HL-60 (cell line): ENCODE results near the gene TRPM2.

Experiments
- CTCF ChIP-seq: IDR thresholded peaks from one replicate; pipeline ENCODE4 v1.5.1; 2011; ENCODE audit warnings: low read length, control low read depth, inconsistent platforms; ENCODE audit not compliant: insufficient read depth
- POLR2AphosphoS5 ChIP-seq: IDR thresholded peaks from 2 replicates; pipeline ENCODE4 v1.6.1; 2012; ENCODE audit warnings: low read depth

GRCh38 chr21:44437696-44438431 lies 84.4 kb downstream of the TRPM2 start:
- TF ChIP-seq CTCF (no peak), POLR2AphosphoS5 (no peak)
